ENCODE measurements around the gene ATG4B. TPM values are rescaled to one million over a fixed set of nuclear protein-coding genes. Genes with fewer than 3 reads are reported as not detected.
A peak's percentile ranks its signal among the peaks of the same experiment; 100 is the strongest.
"Not testable (repeated sequence)": the region's sequence is repeated elsewhere in the genome, so short reads cannot be mapped to it uniquely, and the experiment has no call there.

ATG4B gene
- 142 and 143 TPM in 2 replicates for total RNA-seq
- long read RNA-seq, transcript ATG4B-205 (13 exons, 2,878 nt), result major isoform, 88 of 168 reads
- long read RNA-seq, partial matches to known transcripts, result 28 of 168 reads
- long read RNA-seq, other reads (novel, unspliced or antisense), result 49 of 168 reads

- TF ChIP-seq CTCF (IDR thresholded peaks at IDR 0.05; ENCODE audit: unreplicated experiment), result no peak
- Mint-ChIP-seq H3K27me3 (no peaks in the 10 kb centered on the region), H3K4me3 (ENCODE audit: low read depth) (peak within 1 kb of the TSS; percentile 82), H3K27ac (peak within 1 kb of the TSS; percentile 90), H3K9me3 (ENCODE audit: low read depth) (no peaks in the 10 kb centered on the region), H3K4me1 (ENCODE audit: low read depth) (peaks cover 24% of the 10 kb centered on the region), H3K36me3 (ENCODE audit: insufficient read depth) (peaks cover 6% of the 10 kb centered on the region)
- peak; percentile 68 for DNase-seq (ENCODE audit: low spot score, unreplicated experiment)
These were observed at the start of gene ATG4B, which contains the start of gene THAP4 for GRCh38 chr2:241637018-241637794. Gene ATG4B (plus strand): TSS chr2:241637693. CDS start chr2:241637715, 22 bp downstream. Gene THAP4 (minus strand): TSS chr2:241637158. CDS start chr2:241637017, 141 bp downstream.

GRCh38 chr2:241589863-241590262, 47.6 kb upstream of the ATG4B start:
- not testable (repeated sequence) for H3K27me3 Mint-ChIP-seq; DNase-seq (ENCODE audit: low spot score, unreplicated experiment); H3K27ac Mint-ChIP-seq; H3K4me1 Mint-ChIP-seq (ENCODE audit: low read depth); H3K4me3 Mint-ChIP-seq (ENCODE audit: low read depth)
- peaks cover 40% of the 10 kb centered on the region for H3K36me3 Mint-ChIP-seq (ENCODE audit: insufficient read depth)
- peaks cover 30% of the 10 kb centered on the region for H3K9me3 Mint-ChIP-seq (ENCODE audit: low read depth)

- H3K4me3 Mint-ChIP-seq (ENCODE audit: low read depth); H3K27ac Mint-ChIP-seq; H3K27me3 Mint-ChIP-seq; H3K4me1 Mint-ChIP-seq (ENCODE audit: low read depth); DNase-seq (ENCODE audit: low spot score, unreplicated experiment): not testable (repeated sequence)
- peaks cover 23% of the 10 kb centered on the region for H3K9me3 Mint-ChIP-seq (ENCODE audit: low read depth)
- peaks cover 32% of the 10 kb centered on the region for H3K36me3 Mint-ChIP-seq (ENCODE audit: insufficient read depth)
These were observed 46.7 kb upstream of the ATG4B start for GRCh38 chr2:241590496-241591455.

GRCh38 chr2:241592126-241592845, 45.2 kb upstream of the ATG4B start:
- no peak for DNase-seq (ENCODE audit: low spot score, unreplicated experiment)
- no peak overlapping the region for H3K27ac Mint-ChIP-seq
- H3K36me3 Mint-ChIP-seq (ENCODE audit: insufficient read depth), result peaks cover 20% of the 10 kb centered on the region
- no peaks in the 10 kb centered on the region for H3K27me3 Mint-ChIP-seq
- peaks cover 12% of the 10 kb centered on the region for H3K9me3 Mint-ChIP-seq (ENCODE audit: low read depth)
- TF ChIP-seq CTCF (IDR thresholded peaks at IDR 0.05; ENCODE audit: unreplicated experiment), result no peak
- no peak overlapping the region for H3K4me3 Mint-ChIP-seq (ENCODE audit: low read depth)
- H3K4me1 Mint-ChIP-seq (ENCODE audit: low read depth), result no peaks in the 10 kb centered on the region

- Mint-ChIP-seq H3K36me3 (ENCODE audit: insufficient read depth) (peaks cover 12% of the 10 kb centered on the region), H3K27me3 (no peaks in the 10 kb centered on the region), H3K9me3 (ENCODE audit: low read depth) (peaks cover 10% of the 10 kb centered on the region), H3K4me3 (ENCODE audit: low read depth) (no peak overlapping the region), H3K4me1 (ENCODE audit: low read depth) (no peaks in the 10 kb centered on the region), H3K27ac (no peak overlapping the region)
- TF ChIP-seq CTCF (IDR thresholded peaks at IDR 0.05; ENCODE audit: unreplicated experiment), result no peak
- no peak for DNase-seq (ENCODE audit: low spot score, unreplicated experiment)
These were observed 44.2 kb upstream of the ATG4B start for GRCh38 chr2:241593271-241593670.
